Measurements from ENCODE around the gene FLT3.
A peak's percentile ranks its signal among the peaks of the same experiment; 100 is the strongest.

Gene FLT3

GRCh38 chr13:28138012-28138755 lies 37.8 kb upstream of the FLT3 start, which contains the start of gene PAN3:
PAN3 (plus strand) TSS chr13:28138545; CDS start chr13:28138658, 113 bp downstream.
- Histone ChIP-seq H3K36me3 (no peaks in the 10 kb centered on the region), H3K27me3 (no peaks in the 10 kb centered on the region), H3K4me1 (no peaks in the 10 kb centered on the region; the same call in 1 of the 2 replicates), H3K9me3 (no peaks in the 10 kb centered on the region), H3K4me3 (ENCODE audit: low read depth, low read length) (peak within 1 kb of the TSS; percentile 84)
- peak; percentile 94 for DNase-seq
- TF ChIP-seq, protein P1, sequence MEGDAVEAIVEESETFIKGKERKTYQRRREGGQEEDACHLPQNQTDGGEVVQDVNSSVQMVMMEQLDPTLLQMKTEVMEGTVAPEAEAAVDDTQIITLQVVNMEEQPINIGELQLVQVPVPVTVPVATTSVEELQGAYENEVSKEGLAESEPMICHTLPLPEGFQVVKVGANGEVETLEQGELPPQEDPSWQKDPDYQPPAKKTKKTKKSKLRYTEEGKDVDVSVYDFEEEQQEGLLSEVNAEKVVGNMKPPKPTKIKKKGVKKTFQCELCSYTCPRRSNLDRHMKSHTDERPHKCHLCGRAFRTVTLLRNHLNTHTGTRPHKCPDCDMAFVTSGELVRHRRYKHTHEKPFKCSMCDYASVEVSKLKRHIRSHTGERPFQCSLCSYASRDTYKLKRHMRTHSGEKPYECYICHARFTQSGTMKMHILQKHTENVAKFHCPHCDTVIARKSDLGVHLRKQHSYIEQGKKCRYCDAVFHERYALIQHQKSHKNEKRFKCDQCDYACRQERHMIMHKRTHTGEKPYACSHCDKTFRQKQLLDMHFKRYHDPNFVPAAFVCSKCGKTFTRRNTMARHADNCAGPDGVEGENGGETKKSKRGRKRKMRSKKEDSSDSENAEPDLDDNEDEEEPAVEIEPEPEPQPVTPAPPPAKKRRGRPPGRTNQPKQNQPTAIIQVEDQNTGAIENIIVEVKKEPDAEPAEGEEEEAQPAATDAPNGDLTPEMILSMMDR (IDR thresholded peaks at IDR 0.05; ENCODE audit: low read depth, low read length), result no peak

- Histone ChIP-seq H3K36me3 (no peaks in the 10 kb centered on the region), H3K9me3 (no peaks in the 10 kb centered on the region), H3K4me1 (no peaks in the 10 kb centered on the region; the same call in 1 of the 2 replicates), H3K27me3 (no peaks in the 10 kb centered on the region), H3K4me3 (ENCODE audit: low read depth, low read length) (peak overlapping the region; percentile 84)
- TF ChIP-seq, protein P1 (IDR thresholded peaks at IDR 0.05; ENCODE audit: low read depth, low read length), result no peak
- no peak for DNase-seq
Observed at GRCh38 chr13:28137596-28137995, 37.2 kb upstream of the FLT3 start.

DNA sequence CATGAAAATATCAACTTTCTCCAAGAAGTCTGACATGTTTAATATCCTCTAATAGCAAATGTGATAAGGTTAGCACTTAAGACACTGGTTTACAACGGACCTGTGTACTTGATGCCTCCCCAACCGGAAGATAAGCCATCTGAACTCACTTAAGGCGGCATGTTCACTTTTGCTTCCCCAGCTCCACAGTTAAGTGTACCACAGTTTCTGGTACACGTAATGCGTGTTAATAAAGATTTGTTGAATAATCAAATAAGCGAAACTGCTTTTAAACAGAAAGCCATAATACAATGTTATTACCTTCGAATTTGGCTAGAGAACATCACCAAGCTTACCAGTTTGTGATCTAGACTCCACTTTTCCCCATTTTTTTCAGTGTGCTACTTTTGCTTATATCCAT lies 36.5 kb upstream of the FLT3 start:
- TF ChIP-seq, protein P1 (IDR thresholded peaks at IDR 0.05; ENCODE audit: low read depth, low read length), result no peak
- Histone ChIP-seq H3K27me3 (no peaks in the 10 kb centered on the region), H3K36me3 (no peaks in the 10 kb centered on the region), H3K4me1 (no peaks in the 10 kb centered on the region; the same call in 1 of the 2 replicates), H3K4me3 (ENCODE audit: low read depth, low read length) (peak overlapping the region; percentile 84), H3K9me3 (no peaks in the 10 kb centered on the region)
- DNase-seq, result no peak

DNA sequence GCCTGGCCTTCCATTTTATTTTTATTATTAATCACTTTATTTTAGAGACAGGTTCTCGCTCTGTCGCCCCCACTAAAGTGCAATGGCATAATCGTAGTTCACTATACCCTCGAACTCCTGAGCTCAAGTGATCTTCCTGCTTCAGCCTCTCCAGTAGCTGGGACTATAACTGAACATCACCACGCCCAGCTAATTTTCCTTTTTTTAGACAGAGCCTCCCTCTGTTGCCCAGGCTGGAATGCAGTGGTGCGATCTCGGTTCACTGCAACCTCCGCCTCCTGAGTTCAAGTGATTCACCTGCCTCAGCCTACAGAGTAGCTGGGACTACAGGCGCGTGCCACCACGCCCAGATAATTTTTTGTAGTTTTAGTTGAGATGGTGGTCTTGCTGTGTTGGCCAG lies 31.3 kb upstream of the FLT3 start:
- no peaks in the 10 kb centered on the region for H3K4me1 ChIP-seq
- H3K4me3 ChIP-seq (ENCODE audit: low read depth, low read length), result no peak overlapping the region
- TF ChIP-seq, protein P1 (IDR thresholded peaks at IDR 0.05; ENCODE audit: low read depth, low read length), result no peak
- no peaks in the 10 kb centered on the region for H3K36me3 ChIP-seq
- H3K27me3 ChIP-seq, result no peaks in the 10 kb centered on the region; the same call in 1 of the 2 replicates
- no peaks in the 10 kb centered on the region for H3K9me3 ChIP-seq
- DNase-seq, result no peak

DNA sequence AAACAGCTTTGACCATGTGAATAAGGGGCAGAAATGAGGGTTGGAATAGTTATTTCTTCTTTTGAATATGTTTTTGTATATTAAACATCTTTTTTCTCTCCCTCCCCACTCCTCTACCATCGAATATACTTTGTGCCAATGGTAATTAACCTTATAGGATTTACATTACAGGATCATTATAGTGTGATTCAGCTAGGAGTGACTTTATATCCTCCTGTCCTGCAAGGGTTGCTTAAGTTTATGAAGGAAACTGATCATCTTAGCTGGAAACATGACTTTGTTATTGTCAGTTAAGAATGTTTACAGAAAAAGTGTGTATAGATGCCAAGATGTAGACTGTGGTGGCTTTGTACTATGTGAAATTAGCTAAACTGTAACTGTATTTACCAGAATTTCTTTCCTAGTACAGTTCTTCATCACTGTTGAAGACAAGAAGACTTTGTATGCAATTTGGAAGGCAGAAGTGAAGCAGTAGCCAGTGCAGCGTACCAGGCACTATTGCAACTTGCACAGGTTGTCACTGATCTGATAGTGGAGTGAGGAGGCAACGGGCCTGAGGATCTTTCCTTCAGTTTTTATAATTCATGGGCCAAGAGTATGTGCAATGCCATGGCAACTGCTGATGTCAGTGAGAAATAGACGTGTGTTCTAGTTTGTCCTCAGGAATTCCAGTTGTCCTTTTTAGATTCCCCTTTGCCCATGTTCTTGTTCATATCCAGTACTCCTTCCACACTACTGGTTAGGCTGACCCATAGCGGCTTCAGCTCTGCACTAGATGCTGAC lies 29.7 kb upstream of the FLT3 start:
- Histone ChIP-seq H3K4me1 (no peaks in the 10 kb centered on the region), H3K4me3 (ENCODE audit: low read depth, low read length) (no peak overlapping the region), H3K36me3 (no peaks in the 10 kb centered on the region), H3K9me3 (no peaks in the 10 kb centered on the region), H3K27me3 (no peaks in the 10 kb centered on the region; the same call in 1 of the 2 replicates)
- DNase-seq, result no peak
- TF ChIP-seq, protein P1 (IDR thresholded peaks at IDR 0.05; ENCODE audit: low read depth, low read length), result no peak
